GM19468 (cell line): ENCODE results near the gene PUM2.
"Not testable (repeated sequence)": the region's sequence is repeated elsewhere in the genome, so short reads cannot be mapped to it uniquely, and the experiment has no call there.

Experiments used
- ATAC-seq: cut with Tn5 transposase; IDR thresholded peaks from one replicate; pipeline ENCODE4 v1.9.1; 2021; ENCODE audit warnings: mild to moderate bottlenecking, moderate library complexity, moderate number of reproducible peaks; ENCODE audit not compliant: unreplicated experiment; ENCODE audit errors: extremely low read depth

PUM2 gene

GRCh38 chr2:20350753-20351554 lies at the start of gene PUM2:
TSS of gene PUM2 (minus strand) at chr2:20350844. CDS start at chr2:20327360, 23,484 bp downstream.
- ATAC-seq: peak; percentile 93

DNA sequence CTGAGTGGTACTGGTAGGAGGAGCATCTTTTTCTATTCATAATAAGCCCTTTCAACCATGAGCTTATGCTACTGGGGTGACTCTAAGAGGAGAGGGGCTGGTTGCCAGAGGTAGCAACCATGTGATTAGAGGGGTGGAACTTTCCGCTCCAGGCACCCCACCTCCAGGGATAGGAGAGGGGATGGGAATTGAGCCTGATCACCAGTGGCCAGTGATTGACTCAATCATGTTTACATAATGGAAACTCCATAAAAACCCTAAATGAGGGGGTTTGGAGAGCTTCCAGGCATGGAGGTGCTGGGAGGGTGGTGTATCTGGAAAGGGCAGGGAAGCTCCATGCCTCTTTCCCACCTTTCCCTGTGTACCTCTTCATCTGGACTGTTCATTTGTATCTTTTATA lies 49.7 kb upstream of the PUM2 start:
- ATAC-seq: no peak

DNA sequence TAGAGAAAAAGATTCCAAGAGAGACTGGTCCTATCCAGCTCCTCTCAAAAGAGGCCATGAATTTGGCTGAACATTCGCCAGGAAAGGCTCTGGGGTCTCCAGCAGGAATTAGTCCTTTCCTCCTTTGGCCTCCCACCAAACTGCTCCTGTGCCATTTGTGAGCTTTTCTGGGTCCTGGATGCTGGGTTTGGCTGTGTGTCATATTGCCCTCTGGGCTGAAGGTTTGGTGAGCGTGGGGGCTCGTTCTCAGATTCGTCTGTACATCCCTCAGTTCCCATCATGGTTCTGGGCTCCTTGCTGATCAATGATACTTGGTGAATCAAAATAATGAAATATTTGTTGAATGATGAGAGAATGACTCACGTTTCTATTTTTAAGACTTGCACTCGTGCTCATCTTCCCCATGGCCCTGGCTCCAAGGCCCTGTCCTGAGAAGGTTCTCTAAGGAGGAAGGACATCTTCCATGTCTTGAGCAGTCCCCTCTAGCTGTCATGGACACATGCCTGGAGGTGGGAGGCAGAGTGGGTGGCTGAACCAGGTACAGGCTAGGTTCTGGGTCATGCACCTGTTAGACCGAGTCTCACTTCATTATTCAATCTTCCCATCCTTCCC lies 48.4 kb upstream of the PUM2 start:
- no peak for ATAC-seq

DNA sequence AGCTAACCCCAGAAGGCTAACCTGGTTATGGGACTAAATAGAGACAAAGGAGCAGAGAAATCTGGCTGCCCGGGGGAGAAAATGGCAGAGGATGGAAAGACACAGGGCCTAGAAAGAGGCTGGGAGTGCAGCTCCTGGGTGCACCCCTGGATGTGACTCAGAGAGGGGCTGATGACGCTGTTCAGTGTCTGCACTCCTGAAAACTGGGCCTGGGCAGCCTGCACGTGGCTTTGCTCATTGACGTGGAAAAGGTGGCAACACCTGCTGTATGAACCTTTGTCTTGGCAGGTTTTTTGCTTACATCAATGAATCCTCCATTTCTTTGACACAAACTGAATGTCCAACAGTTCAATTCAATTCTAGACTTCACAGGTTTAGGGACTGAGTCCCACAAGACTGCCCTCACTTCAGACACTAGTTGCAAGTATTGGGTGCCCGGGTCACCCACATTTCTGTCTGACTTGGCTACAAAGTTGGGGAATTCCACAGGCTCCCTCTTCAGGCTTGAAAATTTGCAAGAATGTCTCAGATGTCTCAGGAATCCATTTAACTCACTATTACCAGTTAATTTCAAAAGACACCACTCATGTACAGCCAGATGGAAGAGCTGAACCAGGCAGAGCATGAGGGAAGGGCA lies 47.3 kb upstream of the PUM2 start:
- no peak for ATAC-seq

- no peak for ATAC-seq
Measured at GRCh38 chr2:20396356-20397000, 45.8 kb upstream of the PUM2 start.

DNA sequence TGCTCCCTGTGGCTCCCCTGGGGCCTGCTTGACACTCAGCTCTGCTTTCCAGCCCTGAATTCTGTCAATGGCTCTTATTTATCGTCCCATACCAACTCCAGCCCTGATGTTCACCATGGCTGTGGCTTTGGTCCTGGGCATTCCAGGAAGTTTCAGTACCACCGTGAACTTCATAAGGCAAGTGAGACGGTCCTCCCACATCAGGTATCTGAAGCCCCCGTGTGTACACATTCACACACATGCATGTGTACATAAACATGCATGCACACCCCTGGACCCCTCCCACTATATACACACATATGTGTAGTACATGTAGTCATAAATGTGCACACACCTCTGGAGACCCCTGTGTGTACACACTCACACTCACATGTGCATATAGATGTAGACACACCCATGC lies 43.3 kb upstream of the PUM2 start:
- ATAC-seq: no peak

DNA sequence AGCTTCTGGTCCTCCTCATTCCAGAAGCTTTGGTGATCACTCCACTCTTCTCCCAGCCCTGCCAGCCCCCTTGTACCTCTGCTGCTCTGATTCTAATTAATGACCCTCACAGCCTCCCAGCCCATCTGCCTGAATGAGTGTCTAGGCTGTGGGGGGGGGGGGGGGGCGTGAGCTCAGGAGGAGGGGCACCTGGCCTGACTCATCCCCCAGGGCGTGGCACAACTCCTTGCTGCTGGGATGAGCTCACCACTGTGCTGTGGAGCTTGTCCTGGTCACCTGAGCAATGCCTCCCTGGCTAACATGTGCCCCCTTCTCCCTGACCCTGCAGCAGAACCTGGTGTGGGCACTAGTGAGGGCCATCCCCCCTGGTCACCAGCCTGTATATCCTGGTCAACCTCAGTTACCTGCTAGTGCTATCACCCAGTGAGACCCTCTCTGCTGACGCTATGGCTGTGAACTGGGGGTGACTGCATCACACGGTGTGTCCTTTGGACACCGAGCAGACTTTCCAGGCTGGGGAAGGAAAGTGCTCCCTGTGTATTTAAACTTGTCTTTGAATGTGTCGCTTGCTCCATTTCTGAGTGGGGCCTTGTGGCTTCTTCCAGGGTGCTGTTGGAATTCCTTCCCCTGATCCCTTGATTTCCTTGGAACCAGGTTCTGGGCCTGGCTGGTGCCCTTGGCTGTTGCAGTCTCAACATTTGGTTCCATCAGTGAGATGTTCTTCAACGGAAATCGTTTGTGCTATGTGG lies 41.5 kb upstream of the PUM2 start:
- ATAC-seq: no peak

GRCh38 chr2:20390524-20391123 lies 40.0 kb upstream of the PUM2 start:
- no peak for ATAC-seq

DNA sequence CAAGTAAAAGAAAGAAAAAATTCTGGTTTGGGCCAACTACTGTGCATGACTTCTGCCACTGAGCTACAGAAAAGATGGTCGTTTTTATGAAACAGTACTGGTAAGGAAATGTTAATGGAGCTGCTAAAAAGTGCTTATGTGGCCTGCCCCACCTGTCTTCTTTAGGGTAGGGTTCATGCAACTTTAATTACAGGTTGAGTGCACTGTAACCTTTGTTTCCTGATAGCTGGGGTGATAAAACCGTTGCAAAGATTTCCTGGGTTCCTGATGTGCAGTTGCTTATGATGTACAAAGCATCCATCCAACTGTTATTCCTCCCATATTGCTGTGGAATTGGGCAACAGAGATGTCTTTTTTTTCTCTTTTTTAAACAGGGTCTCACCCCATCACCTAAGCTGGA lies 34.3 kb upstream of the PUM2 start:
- ATAC-seq: no peak

DNA sequence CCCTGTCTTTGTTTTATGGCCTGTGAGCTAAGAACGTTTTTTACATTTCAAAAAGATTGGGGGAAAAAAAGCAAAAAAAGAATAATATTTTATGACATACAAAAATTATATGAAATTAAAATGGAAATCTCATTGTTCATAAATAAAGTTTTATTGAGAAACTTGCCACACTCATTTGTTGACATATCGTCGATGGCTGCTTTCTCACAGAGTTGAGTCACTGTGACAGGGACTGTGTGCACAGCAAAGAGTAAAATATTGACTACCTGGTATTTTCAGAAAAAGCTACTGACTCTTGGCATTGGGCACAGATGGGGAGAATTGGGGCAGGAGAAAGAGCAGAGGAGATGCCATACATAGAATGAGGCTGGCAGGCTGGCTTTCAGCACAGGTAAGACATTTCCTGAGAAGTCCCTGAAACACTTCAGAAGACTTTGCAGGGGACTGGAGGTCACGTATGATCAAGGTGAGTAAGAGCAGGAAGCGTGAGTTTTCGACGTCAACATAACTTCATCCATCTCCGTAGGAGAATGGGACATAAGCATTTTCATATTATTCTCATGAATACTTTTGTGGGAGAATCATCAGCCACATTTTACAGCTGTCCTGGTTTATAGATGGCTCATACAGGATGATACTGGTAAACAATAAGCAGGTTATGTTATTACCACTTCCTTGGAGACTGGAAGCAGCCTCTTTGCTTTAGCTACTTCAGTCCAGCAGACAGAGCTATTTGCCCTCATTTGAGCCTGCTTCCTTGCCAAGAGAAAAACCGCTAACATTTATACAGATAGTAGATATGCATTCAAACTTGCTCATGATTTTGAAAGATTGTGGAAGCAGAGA lies 32.5 kb upstream of the PUM2 start:
- no peak for ATAC-seq

- ATAC-seq: no peak
Measured at GRCh38 chr2:20381457-20381856, 30.8 kb upstream of the PUM2 start.

GRCh38 chr2:20378891-20379519 lies 28.4 kb upstream of the PUM2 start:
- no peak for ATAC-seq

- no peak for ATAC-seq
Measured at GRCh38 chr2:20378341-20378740, 27.7 kb upstream of the PUM2 start.

DNA sequence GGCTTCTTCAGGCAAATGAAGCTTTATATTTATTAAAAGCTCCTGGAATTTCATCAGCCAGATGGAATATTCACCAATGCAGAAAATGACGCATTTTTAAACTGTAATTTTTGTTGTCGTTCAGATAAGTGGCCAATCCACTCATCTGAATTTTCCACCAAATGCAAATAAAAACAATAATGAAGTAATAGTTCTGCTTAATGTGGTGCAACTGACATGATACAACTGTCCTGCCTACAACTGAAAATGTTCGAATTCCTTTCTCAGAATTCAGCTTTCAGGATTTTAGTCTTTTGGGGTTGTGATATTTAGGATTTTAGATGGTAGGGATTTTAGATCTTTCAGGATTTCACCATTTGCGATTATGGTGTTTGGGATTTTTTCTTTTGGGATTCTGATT lies 27.1 kb upstream of the PUM2 start:
- ATAC-seq: no peak

GRCh38 chr2:20374982-20375381 lies 24.3 kb upstream of the PUM2 start:
- not testable (repeated sequence) for ATAC-seq

DNA sequence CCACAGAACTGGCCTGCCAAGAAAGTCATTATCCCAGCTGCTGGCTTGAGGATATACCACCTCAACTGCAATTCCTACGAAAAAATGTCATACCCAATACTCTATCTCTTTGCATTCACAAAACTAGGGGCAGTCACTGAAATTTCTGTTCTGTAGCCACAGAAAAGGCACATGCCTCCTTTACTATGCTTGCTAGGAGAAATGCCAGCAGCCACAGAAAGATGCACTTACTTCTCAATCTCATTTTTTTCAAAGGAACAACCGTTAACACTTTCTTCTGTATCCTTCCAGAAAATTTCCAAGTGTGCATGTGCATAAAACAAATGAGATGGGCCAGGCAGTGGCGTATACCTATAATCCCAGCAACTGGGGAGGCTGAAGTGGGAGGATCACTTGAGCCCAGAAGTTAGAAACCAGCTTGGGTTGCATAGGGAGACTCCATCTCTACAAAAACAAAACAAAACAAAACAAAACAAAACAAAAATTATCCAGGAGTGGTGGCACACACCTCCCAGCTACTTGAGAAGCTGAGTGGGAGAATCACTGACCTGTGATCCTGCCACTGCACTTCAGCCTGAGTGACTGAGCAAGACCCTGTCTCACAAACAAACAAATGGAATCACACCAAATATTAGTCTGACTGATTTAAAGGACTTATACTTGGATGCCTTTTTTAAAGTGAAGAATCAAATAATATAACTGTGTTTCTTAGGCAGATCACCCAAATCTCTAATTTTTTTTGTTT lies 22.4 kb upstream of the PUM2 start:
- no peak for ATAC-seq

- ATAC-seq: no peak
Measured at GRCh38 chr2:20371323-20372025, 20.8 kb upstream of the PUM2 start.
